Cardiac muscle cell (in vitro differentiated cells and primary cell): ENCODE results near the gene TRAF2. TPM values are rescaled to one million over a fixed set of nuclear protein-coding genes. Genes with fewer than 3 reads are reported as not detected.
A peak's percentile ranks its signal among the peaks of the same experiment; 100 is the strongest.
"Not testable (repeated sequence)": the region's sequence is repeated elsewhere in the genome, so short reads cannot be mapped to it uniquely, and the experiment has no call there.

Experiments used
- DNase-seq, 2 donors: peaks; one replicate each; pipeline versions ENCODE4 v3.0.0 to v3.0.0-alpha.2; 2010 to 2017; ENCODE audit warnings: low read depth in 1 of 2, low spot score in 1 of 2
- H3K27ac ChIP-seq: fragments of 200-600 bp; sonication (generic); 2 replicates; pipeline ENCODE4 v1.5.1; 2016
- H3K27me3 ChIP-seq: fragments of 200-600 bp; sonication (generic); 2 replicates; pipeline ENCODE4 v1.6.0; 2016; ENCODE audit warnings: control low read depth
- H3K36me3 ChIP-seq: fragments of 200-600 bp; sonication (generic); 2 replicates; pipeline ENCODE4 v1.5.1; 2016; ENCODE audit warnings: control low read depth
- H3K4me1 ChIP-seq: fragments of 200-600 bp; sonication (generic); 2 replicates; pipeline ENCODE4 v1.8.1; 2017; ENCODE audit warnings: low read depth, mild to moderate bottlenecking, mixed run types
- H3K4me3 ChIP-seq: fragments of 200-600 bp; sonication (generic); 2 replicates; pipeline ENCODE4 v1.5.1; 2016; ENCODE audit warnings: mild to moderate bottlenecking
- H3K9me3 ChIP-seq: fragments of 200-600 bp; sonication (generic); 2 replicates; pipeline ENCODE4 v1.5.1; 2017; ENCODE audit warnings: low read depth, mild to moderate bottlenecking, control low read depth
- polyA plus RNA-seq: library from polyadenylated mRNA; unstranded; fragments of >200 nt; fragmentation: Nextera tagmentation; extraction: Ambion mirVana; gene quantifications from 2 replicates; pipeline ENCODE4 v1.2.1, GENCODE V29; 2016
- total RNA-seq: library from RNA; depleted of rRNA; stranded (reverse); fragments of >200 nt; gene quantifications from 2 replicates; pipeline ENCODE4 v1.2.3, GENCODE V29; 2016
- TF ChIP-seq, protein P1 (sequence below): IDR thresholded peaks from 2 replicates; pipeline ENCODE4 v1.5.1; 2012; ENCODE audit warnings: low read depth, mild to moderate bottlenecking, low read length

The TRAF2 gene
- total and polyA plus RNA-seq, 2 experiments from 2014 or later = 25.6 to 37.2 TPM

GRCh38 chr9:136840140-136840876, 46.0 kb upstream of the TRAF2 start:
- no peak for DNase-seq
- Histone ChIP-seq H3K27ac (peak overlapping the region; percentile 88), H3K36me3 (peaks cover 9% of the 10 kb centered on the region), H3K27me3 (no peaks in the 10 kb centered on the region), H3K4me3 (no peak overlapping the region), H3K4me1 (peaks cover 27% of the 10 kb centered on the region), H3K9me3 (no peaks in the 10 kb centered on the region)
- TF ChIP-seq, protein P1, sequence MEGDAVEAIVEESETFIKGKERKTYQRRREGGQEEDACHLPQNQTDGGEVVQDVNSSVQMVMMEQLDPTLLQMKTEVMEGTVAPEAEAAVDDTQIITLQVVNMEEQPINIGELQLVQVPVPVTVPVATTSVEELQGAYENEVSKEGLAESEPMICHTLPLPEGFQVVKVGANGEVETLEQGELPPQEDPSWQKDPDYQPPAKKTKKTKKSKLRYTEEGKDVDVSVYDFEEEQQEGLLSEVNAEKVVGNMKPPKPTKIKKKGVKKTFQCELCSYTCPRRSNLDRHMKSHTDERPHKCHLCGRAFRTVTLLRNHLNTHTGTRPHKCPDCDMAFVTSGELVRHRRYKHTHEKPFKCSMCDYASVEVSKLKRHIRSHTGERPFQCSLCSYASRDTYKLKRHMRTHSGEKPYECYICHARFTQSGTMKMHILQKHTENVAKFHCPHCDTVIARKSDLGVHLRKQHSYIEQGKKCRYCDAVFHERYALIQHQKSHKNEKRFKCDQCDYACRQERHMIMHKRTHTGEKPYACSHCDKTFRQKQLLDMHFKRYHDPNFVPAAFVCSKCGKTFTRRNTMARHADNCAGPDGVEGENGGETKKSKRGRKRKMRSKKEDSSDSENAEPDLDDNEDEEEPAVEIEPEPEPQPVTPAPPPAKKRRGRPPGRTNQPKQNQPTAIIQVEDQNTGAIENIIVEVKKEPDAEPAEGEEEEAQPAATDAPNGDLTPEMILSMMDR = no peak

GRCh38 chr9:136840877-136841645, 45.3 kb upstream of the TRAF2 start:
- peak; percentile 63 to 84 for DNase-seq
- no peaks in the 10 kb centered on the region for H3K9me3 ChIP-seq
- H3K27me3 ChIP-seq = no peaks in the 10 kb centered on the region
- H3K4me1 ChIP-seq = peaks cover 27% of the 10 kb centered on the region
- H3K36me3 ChIP-seq = peaks cover 9% of the 10 kb centered on the region
- TF ChIP-seq, protein P1 = no peak
- no peak overlapping the region for H3K4me3 ChIP-seq
- peak overlapping the region; percentile 88 for H3K27ac ChIP-seq

- H3K4me3 ChIP-seq, H3K36me3 ChIP-seq, H3K9me3 ChIP-seq, DNase-seq, H3K27me3 ChIP-seq: not testable (repeated sequence)
- Histone ChIP-seq H3K4me1 (peaks cover 27% of the 10 kb centered on the region), H3K27ac (peak overlapping the region; percentile 88)
These were observed 44.5 kb upstream of the TRAF2 start for GRCh38 chr9:136841646-136842379.

DNA sequence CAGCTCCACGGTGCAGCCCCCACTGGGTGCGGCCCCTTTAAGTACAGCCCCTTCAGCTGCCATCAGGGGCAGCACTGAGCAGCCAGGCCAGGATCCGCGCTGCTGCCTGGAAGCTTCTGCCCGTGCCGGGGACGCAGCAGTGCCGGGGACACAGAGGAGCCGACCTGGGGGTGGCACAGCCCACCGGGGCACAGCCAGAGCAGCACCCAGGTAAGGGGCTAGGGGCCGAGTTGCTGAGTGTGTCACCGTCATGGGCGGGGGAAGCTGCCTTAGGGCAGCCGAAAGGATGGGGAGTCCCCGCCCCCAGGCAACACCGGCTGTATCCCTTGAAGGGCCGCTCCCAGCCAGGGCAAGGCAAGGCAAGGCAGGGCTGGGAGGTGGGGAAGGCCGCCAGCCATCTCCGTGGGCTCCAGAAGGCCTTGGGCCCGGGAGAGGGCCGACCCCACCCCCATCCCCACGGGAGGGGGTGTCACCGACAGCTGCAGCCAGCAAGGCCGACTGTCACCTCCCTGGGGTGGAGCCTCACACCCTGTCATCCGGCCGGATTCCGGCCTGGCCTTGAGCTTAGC, 43.9 kb upstream of the TRAF2 start, which contains the start of gene AJM1:
Gene AJM1, plus strand, starts transcription at position 99 of the 569 bp plus-strand sequence. CDS start 1,937 bp downstream, outside the sequence.
- DNase-seq = peak; percentile 81 to 84

DNA sequence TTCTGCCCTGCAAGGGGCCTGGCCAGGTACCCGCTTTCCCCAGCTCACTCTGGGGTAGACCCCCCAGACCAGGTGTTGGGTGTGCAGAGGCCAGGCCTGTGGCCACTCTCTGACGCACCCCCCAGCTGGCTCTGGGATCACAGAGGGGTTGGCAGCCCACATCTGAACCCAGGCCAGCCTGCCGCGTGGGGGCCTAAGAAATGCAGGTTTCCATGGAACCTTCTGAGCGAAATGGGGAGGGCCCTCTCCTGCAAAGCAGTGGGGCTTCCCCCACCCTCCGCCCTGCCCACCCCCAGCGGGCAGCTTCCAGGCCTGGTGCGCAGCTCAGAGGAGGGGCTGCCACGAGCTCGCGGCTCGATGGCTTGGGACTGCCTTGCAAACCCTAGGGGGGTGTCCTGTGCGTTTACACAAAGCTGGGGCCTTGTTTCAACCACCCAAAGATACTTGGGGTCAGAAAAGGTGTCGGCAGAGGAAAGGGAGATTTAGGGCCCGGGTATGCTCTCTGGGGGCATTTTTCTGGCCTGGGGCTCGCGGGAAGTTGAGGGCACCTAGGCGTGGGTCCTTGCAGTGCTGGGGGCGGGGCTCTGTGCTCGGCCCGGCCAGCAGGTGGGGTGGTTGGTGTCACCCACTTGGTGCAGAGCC, 43.0 kb upstream of the TRAF2 start:
- H3K4me3 ChIP-seq, H3K36me3 ChIP-seq, H3K27me3 ChIP-seq, DNase-seq, H3K9me3 ChIP-seq: not testable (repeated sequence)
- Histone ChIP-seq H3K4me1 (peaks cover 27% of the 10 kb centered on the region), H3K27ac (peak overlapping the region; percentile 11)

More for the DNA sequence above, 43.9 kb upstream of the TRAF2 start, which contains the start of gene AJM1:
- H3K9me3 ChIP-seq, H3K27me3 ChIP-seq, H3K36me3 ChIP-seq: not testable (repeated sequence)
- peak within 1 kb of the TSS; percentile 88 for H3K27ac ChIP-seq
- TF ChIP-seq, protein P1 = peak; percentile 84
- H3K4me3 ChIP-seq = peak within 1 kb of the TSS; percentile 3
- H3K4me1 ChIP-seq = peaks cover 27% of the 10 kb centered on the region
